ENCODE results near the gene WDR3. TPM values are rescaled to one million over a fixed set of nuclear protein-coding genes. Genes with fewer than 3 reads are reported as not detected.

WDR3 gene
- polyA plus RNA-seq, 3 donors = 4.3 to 13.0 (median 8.0) TPM

DNA sequence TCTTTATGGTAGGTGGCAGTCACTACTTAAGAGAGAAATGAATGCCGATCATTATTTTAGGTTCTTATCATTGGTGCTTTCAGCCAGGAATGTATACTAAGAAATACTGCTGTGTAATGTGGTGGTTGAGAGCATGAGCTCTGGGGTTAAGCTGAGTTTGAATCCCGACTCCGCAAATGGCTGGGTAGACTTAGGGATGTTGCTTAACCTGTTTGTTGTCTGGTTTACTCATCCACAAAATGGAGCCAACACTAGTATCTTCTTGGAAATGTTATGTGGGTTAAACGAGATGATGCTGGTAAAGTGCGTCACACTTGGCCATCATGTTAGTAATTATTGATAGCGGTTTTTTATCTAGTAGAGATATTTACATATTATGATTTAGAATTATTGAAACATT lies 83.8 kb downstream of the WDR3 start:
- H3K27ac ChIP-seq (ENCODE audit: low read depth in 1 of 2, low read length in 2 of 2) = no peak overlapping the region
- H3K4me3 ChIP-seq (replicated peaks in 1 of 3; ENCODE audit: low read depth in 2 of 3, low read length in 3 of 3) = no peak overlapping the region
- no peaks in the 10 kb centered on the region for H3K4me1 ChIP-seq (ENCODE audit: control insufficient read depth in 1 of 2, insufficient read depth in 2 of 2, low read length in 2 of 2)
- no peak overlapping the region for H3K9ac ChIP-seq (ENCODE audit: insufficient read depth, low read length, poor library complexity, severe bottlenecking)
- H3K4me2 ChIP-seq (replicated peaks; ENCODE audit: extremely low read depth, low read length, poor library complexity, severe bottlenecking) = no peak overlapping the region
- H3K27me3 ChIP-seq (ENCODE audit: control insufficient read depth in 2 of 2, insufficient read depth in 2 of 2, low read length in 2 of 2) = no peaks in the 10 kb centered on the region
- Mint-ChIP-seq H3K4me3 (no peak overlapping the region), H3K27me3 (ENCODE audit: low read depth in 3 of 3) (peaks cover 0 to 4% (median 0%) of the 10 kb centered on the region in 3 donors), H3K36me3 (no peaks in the 10 kb centered on the region), H3K9me3 (no peaks in the 10 kb centered on the region), H3K4me1 (no peaks in the 10 kb centered on the region), H3K27ac (no peak overlapping the region)
- H3K79me2 ChIP-seq (ENCODE audit: insufficient read depth, low read length) = no peaks in the 10 kb centered on the region
- no peaks in the 10 kb centered on the region for H4K20me1 ChIP-seq (ENCODE audit: insufficient read depth, low read length)
- no peaks in the 10 kb centered on the region for H3K36me3 ChIP-seq (replicated peaks in 1 of 2; ENCODE audit: control insufficient read depth in 1 of 2, insufficient read depth in 2 of 2, low read length in 2 of 2)
- TF ChIP-seq CTCF (IDR thresholded peaks at IDR 0.05) = no peak
- H3K9me3 ChIP-seq (replicated peaks in 1 of 2; ENCODE audit: control insufficient read depth in 1 of 2, insufficient read depth in 1 of 2, low read length in 2 of 2) = no peaks in the 10 kb centered on the region
- no peak overlapping the region for H2AFZ ChIP-seq (ENCODE audit: insufficient read depth, low read depth, low read length, poor library complexity, severe bottlenecking)
- DNase-seq = no peak
- WGBS (ENCODE audit: insufficient coverage) = 100% methylated on average over 1 of the region's 6 CpGs
- intact Hi-C loops (cut with micrococcal nuclease) = no loop called here

- Mint-ChIP-seq H3K4me1 (no peaks in the 10 kb centered on the region), H3K4me3 (no peak overlapping the region), H3K9me3 (no peaks in the 10 kb centered on the region), H3K27ac (no peak overlapping the region), H3K27me3 (ENCODE audit: low read depth in 3 of 3) (peaks cover 0 to 8% (median 0%) of the 10 kb centered on the region in 3 donors), H3K36me3 (no peaks in the 10 kb centered on the region)
- DNase-seq = no peak
- Histone ChIP-seq H3K9ac (ENCODE audit: insufficient read depth, low read length, poor library complexity, severe bottlenecking) (no peak overlapping the region), H3K4me1 (ENCODE audit: control insufficient read depth in 1 of 2, insufficient read depth in 2 of 2, low read length in 2 of 2) (no peaks in the 10 kb centered on the region), H3K27ac (ENCODE audit: low read depth in 1 of 2, low read length in 2 of 2) (no peak overlapping the region), H3K36me3 (replicated peaks in 1 of 2; ENCODE audit: control insufficient read depth in 1 of 2, insufficient read depth in 2 of 2, low read length in 2 of 2) (no peaks in the 10 kb centered on the region), H3K4me2 (replicated peaks; ENCODE audit: extremely low read depth, low read length, poor library complexity, severe bottlenecking) (no peak overlapping the region), H3K79me2 (ENCODE audit: insufficient read depth, low read length) (no peaks in the 10 kb centered on the region), H4K20me1 (ENCODE audit: insufficient read depth, low read length) (no peaks in the 10 kb centered on the region), H3K4me3 (replicated peaks in 1 of 3; ENCODE audit: low read depth in 2 of 3, low read length in 3 of 3) (no peak overlapping the region), H3K9me3 (replicated peaks in 1 of 2; ENCODE audit: control insufficient read depth in 1 of 2, insufficient read depth in 1 of 2, low read length in 2 of 2) (no peaks in the 10 kb centered on the region), H2AFZ (ENCODE audit: insufficient read depth, low read depth, low read length, poor library complexity, severe bottlenecking) (no peak overlapping the region), H3K27me3 (ENCODE audit: control insufficient read depth in 2 of 2, insufficient read depth in 2 of 2, low read length in 2 of 2) (no peaks in the 10 kb centered on the region)
- TF ChIP-seq CTCF (IDR thresholded peaks at IDR 0.05) = no peak
- intact Hi-C loops (cut with micrococcal nuclease) = no loop called here
Measured at GRCh38 chr1:118013938-118014337, 84.4 kb downstream of the WDR3 start.

Other genes starting within 250 kb of the WDR3 start
- gene GDAP2, start 118 bp upstream of the WDR3 start, polyA plus RNA-seq = 10 to 100 TPM; 17.8 to 28.7 (median 21.1) TPM